BJ (cell line): ENCODE data around the gene SLC39A11. TPM values are rescaled to one million over a fixed set of nuclear protein-coding genes. Genes with fewer than 3 reads are reported as not detected.

ENCODE experiments used
- CTCF ChIA-PET: fragments of 350-600 bp; formaldehyde crosslinking; extraction: SDS; loops from one replicate; lab custom pipeline; 2021; ENCODE audit warnings: antibody characterized with exemption, inconsistent platforms; lab: Yijun Ruan, JAX
- POLR2A ChIA-PET: fragments of 300-600 bp; sonication (Branson Sonifier 250); formaldehyde crosslinking; extraction: SDS; loops from one replicate; lab custom pipeline; 2021; ENCODE audit warnings: antibody characterized with exemption; lab: Charles Lee
- DNase-seq: peaks from one replicate; pipeline ENCODE4 v3.0.0-alpha.2; 2011; ENCODE audit warnings: low read depth
- H3K27me3 ChIP-seq: 2 replicates; pipeline ENCODE4 v1.6.0; 2011; ENCODE audit warnings: low read length; ENCODE audit not compliant: control insufficient read depth, insufficient read depth
- H3K36me3 ChIP-seq: 2 replicates; pipeline ENCODE4 v1.5.1; 2011; ENCODE audit warnings: low read length; ENCODE audit not compliant: control insufficient read depth, insufficient read depth
- H3K4me3 ChIP-seq: 2 replicates; pipeline ENCODE4 v1.5.1; 2011; ENCODE audit warnings: low read depth, mild to moderate bottlenecking, control low read depth, low read length
- CTCF ChIP-seq: IDR thresholded peaks from 2 replicates; pipeline ENCODE4 v1.5.1; 2011; ENCODE audit warnings: low read depth, mild to moderate bottlenecking, control low read depth, inconsistent platforms, low read length, moderate library complexity; ENCODE audit not compliant: insufficient read depth
- polyA plus RNA-seq: library from polyadenylated mRNA; depleted of rRNA; stranded (reverse); fragments of >200 nt; gene quantifications from 2 replicates; pipeline ENCODE4 v1.2.3, GENCODE V29; 2011

The SLC39A11 gene
- polyA plus RNA-seq, 1 experiment = 20.9 TPM

- Histone ChIP-seq H3K27me3 (no peaks in the 10 kb centered on the region), H3K36me3 (peaks cover 1% of the 10 kb centered on the region; the same call in 1 of the 2 replicates), H3K4me3 (no peak overlapping the region)
- ChIA-PET POLR2A (no interaction called here), CTCF (interaction anchor here (5.5 kb wide), 1 partner anchor 11 kb away, joined by 29 read pairs; no protein-coding TSS in a partner anchor)
- DNase-seq = no peak
- TF ChIP-seq CTCF = no peak
Observed at GRCh38 chr17:72737151-72737690, 355.3 kb downstream of the SLC39A11 start.

- ChIA-PET CTCF (interaction anchor here (5.5 kb wide), 1 partner anchor 9 kb away, joined by 29 read pairs; no protein-coding TSS in a partner anchor), POLR2A (no interaction called here)
- DNase-seq = no peak
- H3K27me3 ChIP-seq = no peaks in the 10 kb centered on the region
- H3K36me3 ChIP-seq = peaks cover 1% of the 10 kb centered on the region; the same call in 1 of the 2 replicates
- no peak overlapping the region for H3K4me3 ChIP-seq
- TF ChIP-seq CTCF = no peak
Observed at GRCh38 chr17:72735592-72735991, 356.9 kb downstream of the SLC39A11 start.

- no peak overlapping the region for H3K4me3 ChIP-seq
- H3K27me3 ChIP-seq = no peaks in the 10 kb centered on the region
- H3K36me3 ChIP-seq = peaks cover 1% of the 10 kb centered on the region; the same call in 1 of the 2 replicates
- POLR2A ChIA-PET = no interaction called here
- no peak for TF ChIP-seq CTCF
- CTCF ChIA-PET = interaction anchor here (5.5 kb wide), 1 partner anchor 9 kb away, joined by 29 read pairs; no protein-coding TSS in a partner anchor
- DNase-seq = no peak
Observed at GRCh38 chr17:72735048-72735447, 357.4 kb downstream of the SLC39A11 start.

GRCh38 chr17:72734613-72735012, 357.9 kb downstream of the SLC39A11 start:
- CTCF ChIA-PET = interaction anchor here (5.5 kb wide), 1 partner anchor 9 kb away, joined by 29 read pairs; no protein-coding TSS in a partner anchor
- no peak overlapping the region for H3K4me3 ChIP-seq
- POLR2A ChIA-PET = no interaction called here
- no peaks in the 10 kb centered on the region for H3K27me3 ChIP-seq
- peaks cover 1% of the 10 kb centered on the region; the same call in 1 of the 2 replicates for H3K36me3 ChIP-seq
- TF ChIP-seq CTCF = no peak
- no peak for DNase-seq

- Histone ChIP-seq H3K27me3 (no peaks in the 10 kb centered on the region), H3K4me3 (no peak overlapping the region), H3K36me3 (peaks cover 1% of the 10 kb centered on the region; the same call in 1 of the 2 replicates)
- no peak for TF ChIP-seq CTCF
- POLR2A ChIA-PET = no interaction called here
- CTCF ChIA-PET = interaction anchor here (5.5 kb wide), 1 partner anchor 8 kb away, joined by 29 read pairs; no protein-coding TSS in a partner anchor
- DNase-seq = no peak
Observed at GRCh38 chr17:72733619-72734282, 358.7 kb downstream of the SLC39A11 start.
